Stimulated activated CD4-positive, alpha-beta T cell treated with anti-CD3 and anti-CD28 coated beads, TNF-alpha, amount 100 ng/mL, for 4 hours (primary cell): ENCODE data around the gene PELI3.
"Not testable (repeated sequence)": the region's sequence is repeated elsewhere in the genome, so short reads cannot be mapped to it uniquely, and the experiment has no call there.

Experiments
- DNase-seq, 3 experiments: peaks; one replicate each; pipeline ENCODE4 v3.0.0-alpha.2; 2020; ENCODE audit warnings: low read depth in 3 of 3

Gene PELI3

DNA sequence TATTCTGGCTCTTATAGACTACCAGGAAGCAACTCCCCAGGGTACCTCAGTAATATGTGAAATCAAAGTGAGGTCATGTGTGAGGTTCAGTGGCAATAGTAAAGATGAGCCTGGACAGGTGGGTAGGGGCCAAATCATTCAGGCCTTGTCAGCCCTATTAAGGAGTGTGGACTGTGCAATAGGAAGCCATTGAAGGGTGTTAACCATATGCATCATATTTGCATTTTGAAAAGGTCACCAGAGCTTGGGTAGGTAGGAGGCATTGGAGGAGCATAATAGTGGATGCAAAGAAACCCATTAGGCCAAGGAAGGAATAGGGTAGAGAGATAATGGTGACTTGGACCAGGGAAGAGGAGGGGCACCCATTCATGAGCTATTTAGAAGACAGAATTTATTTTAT is 19.7 kb upstream of the PELI3 start:
- no peak for DNase-seq

DNA sequence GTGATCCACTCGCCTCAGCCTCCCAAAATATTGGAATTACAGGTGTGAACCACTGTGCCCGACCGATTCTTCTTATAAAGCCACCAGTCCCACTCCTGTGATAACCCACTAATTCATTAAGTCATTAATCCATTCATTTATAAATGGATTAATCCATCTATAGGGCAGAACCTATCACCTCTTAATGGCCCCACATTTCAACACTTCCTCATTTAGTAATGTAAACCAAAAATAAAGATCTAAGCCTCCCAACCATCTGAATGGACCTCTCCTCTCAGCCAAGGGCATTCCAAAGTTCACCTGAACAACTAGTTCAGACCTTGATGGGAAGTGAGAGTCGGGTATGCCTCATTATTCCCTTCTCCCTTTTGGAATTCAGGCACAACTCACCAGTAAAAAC is 18.2 kb upstream of the PELI3 start:
- DNase-seq: no peak

DNA sequence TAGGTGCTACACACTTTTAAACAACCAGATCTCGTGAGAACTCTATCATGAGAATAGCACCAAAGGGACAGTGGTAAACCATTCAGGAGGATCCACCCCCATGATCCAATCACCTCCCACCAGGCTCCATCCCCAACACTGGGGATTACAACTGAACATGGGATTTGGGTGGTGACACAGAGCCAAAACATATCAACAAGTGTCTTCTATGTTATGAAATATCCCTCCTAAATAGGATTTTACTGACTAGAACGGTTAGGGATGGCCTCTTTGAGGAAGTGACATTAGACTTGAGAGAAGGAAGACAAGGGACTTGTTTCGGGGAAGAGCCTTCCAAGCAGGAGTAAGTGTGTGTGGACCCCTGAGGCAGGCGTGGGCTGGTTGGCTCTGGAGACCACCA is 16.1 kb upstream of the PELI3 start:
- DNase-seq: no peak

DNA sequence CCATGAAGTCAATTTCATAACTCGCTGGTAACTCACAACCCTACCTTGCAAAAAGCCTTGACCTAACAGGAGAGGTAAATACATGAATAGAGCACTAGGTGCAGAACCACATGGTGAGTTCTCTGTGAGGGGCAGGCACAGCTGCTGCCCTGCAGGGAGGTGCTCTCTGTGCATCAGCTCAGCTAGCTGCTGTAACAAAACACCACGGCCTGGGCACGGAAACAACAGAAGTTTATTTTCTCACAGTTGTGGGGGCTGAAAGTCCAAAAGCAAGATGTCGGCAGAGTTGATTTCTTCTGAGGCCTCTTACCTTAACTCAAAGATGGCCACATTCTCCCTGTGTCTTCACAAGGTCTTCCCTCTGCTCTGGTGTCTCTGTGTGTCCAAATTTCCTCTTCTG is 15.0 kb upstream of the PELI3 start:
- DNase-seq: no peak

DNA sequence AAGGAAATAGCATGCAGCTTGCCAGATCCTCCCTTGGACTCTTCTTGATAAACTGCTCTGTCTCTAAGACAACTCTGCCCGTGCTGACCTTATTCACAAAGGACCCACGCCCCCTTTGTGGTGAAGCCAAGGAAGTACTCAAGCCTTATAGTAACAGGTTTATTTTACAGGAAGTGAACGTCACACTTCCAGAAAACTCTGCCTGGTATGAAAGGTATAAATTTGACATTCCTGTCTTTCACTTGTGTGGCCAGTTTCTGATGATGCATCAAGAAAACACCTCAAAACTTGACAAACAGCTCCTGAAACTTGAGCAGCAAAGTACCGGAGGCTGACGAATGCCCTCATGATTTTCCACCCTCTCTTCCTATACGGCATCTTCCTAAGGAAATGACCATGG is 12.5 kb upstream of the PELI3 start:
- no peak for DNase-seq

DNA sequence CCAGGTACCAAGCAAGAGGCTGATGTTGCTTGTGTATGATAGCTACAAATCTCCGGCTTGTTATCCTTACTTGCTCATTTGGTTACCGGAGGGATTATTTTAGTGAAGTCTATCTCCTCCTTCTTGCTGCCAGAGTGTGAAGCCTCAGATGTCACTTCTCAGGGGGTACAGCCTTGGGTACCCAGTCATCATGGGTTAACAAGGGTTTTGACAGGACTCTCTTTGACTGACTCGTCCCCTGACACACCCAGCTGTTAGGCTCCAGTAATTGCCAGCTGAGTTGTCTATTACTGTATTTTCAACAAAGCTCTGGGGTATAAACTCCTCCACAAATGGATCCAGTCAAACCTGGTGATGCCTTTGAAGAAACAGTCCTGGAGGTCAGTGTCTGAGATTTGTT is 11.9 kb upstream of the PELI3 start:
- DNase-seq: no peak

DNA sequence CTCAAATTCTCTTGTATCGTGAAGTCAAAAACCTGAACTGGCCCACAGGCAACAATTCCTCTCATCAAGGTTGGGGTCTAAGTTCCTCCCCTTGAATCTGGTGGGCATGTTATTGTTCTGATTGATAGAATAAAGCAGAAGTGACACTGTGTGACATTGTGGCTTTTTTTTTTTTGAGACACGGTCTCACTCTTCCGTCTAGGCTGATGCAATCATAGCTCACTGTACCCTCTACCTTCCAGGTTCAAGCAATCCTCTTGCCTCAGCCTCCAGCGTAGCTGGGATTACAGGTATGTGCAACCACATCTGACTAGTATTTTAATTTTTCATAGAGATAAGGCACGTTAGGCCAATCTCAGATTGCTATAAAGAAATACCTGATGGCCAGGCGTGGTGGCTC is 8.9 kb upstream of the PELI3 start:
- DNase-seq: no peak

DNA sequence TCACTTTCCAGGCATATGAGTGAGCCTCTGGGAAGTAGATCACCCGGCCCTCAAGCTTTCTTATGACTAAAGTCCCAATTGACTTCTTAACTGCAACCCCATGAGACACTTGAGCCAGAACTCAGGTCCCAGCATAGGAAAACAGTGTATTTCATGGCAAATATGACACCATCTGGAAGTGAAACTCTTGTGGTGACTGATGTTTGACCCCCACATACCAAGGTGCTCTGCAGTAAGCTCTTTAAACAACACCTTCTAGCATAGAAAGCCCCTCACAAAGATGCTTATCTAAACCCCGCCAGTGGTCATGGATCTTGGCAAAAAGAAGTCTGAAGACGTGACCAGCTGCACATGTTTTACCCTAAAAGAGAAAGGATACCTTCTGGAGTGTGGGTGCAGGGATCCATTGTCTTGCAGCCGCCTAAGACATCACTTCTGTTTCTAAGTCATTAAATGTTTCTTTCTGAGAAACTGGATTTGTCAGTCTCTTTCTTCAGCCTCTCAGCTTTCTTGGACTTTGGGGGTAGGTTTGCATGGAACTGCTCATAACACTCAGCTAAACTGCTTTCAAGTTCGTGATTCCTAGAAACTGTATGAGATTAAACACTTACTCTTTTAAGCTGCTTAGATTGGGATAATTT is 7.4 kb upstream of the PELI3 start:
- DNase-seq: no peak

DNA sequence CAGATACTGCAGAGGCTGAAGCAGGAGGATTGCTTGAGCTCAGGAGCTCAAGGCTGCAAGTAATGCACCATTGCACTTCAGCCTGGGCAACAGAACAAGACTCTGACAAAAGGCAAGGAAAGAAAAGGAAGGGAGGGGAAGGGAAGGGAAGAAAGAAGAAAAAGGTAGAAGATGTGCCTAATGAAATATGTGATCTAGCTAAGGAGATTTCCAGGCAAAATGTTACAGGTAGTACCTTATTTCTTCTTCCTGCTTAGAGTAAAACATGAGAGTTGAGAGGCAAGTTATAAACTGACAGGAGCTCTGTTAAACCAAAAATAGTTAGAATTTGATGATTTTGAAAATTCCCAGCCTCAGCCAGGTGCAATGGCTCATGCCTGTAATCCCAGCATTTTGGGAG is 4.7 kb upstream of the PELI3 start:
- no peak for DNase-seq

DNA sequence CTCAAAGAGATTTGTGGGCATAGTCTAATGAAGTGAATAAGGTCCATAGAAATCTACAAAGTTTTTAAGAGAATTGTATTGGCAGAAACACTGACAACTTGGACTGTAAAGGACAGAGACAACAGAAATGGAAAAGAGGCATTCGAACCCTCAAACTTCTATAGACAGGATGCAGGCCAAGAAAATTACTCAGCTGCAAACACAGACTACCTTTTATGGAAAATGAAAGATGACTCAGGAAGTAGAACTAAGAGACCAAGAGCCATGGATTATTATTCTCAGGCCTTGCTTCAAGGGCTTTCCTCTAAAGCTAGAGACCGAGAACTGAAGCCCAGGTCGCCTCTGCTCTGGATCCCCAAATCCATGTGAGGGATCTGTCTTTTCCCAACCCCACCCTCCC is 3.8 kb upstream of the PELI3 start:
- DNase-seq: no peak

DNA sequence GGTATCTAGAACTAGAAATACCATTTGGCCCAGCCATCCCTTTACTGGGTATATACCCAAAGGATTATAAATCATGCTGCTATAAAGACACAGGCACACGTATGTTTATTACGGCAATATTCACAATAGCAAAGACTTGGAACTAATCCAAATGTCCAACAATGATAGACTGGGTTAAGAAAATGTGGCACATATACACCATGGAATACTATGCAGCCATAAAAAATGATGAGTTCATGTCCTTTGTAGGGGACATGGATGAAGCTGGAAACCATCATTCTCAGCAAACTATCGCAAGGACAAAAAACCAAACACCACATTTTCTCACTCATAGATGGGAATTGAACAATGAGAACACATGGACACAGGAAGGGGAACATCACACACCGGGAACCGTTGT is 2.6 kb upstream of the PELI3 start:
- not testable (repeated sequence) for DNase-seq

DNA sequence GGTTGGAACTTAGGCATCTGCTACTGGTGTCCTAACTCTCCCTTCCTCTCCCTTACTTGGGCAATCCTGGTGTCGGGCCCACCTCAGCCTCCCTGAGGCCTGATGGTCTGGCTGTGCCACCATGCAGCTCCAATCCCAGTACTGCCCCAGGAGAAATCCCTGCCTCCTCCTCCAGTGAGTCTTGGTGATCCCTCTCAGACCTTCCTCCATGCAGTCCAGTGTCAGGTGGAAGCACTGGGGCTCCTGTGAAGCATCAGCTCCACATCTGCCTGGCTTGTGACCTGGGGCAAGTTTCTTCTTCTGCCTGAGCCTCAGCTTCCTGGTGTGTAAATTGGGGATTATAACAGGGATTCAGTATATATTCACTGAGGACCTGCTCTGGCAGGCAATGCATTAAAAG is 1.8 kb upstream of the PELI3 start:
- DNase-seq: no peak

DNA sequence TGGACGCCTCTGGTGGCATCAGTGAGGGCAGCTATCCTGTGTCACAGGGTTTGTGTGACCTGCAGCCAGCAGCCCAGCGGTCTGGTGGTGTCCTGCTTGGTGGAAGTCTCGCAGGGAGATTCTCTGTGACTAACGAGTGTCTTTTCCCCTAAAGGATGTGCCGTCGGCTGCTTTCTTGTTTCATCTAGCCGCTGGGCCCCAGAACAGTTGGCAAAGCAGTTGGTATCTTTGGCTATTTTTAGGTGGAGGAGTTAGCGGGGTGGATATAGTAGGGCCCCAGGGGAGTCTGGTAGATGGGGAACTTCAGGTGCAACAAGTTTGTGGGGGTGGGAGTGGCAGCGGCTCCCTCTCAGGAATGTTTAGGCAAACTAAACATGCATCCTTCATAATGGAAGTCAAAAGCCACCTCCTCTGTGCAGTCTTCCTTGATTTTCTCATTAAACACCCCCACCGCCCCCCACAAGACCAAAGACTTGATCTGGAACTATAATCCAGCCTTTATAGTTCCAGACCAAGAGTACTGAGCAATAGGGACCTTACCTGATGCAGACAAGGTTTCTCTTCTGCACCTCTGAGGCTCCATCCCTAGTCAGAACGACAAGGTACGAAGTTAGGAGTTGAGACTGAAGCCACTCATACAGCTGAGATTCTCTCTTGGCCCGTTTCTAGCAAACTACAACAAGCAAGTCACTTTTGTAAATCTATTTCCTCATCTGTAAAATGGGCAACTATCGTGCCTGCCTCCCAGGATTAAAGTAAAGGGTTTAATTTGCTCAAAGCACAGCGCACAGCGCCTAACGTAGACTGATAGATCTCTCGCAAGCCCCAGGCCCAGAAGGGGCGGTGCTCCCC is 1.1 kb upstream of the PELI3 start:
- no peak for DNase-seq

DNA sequence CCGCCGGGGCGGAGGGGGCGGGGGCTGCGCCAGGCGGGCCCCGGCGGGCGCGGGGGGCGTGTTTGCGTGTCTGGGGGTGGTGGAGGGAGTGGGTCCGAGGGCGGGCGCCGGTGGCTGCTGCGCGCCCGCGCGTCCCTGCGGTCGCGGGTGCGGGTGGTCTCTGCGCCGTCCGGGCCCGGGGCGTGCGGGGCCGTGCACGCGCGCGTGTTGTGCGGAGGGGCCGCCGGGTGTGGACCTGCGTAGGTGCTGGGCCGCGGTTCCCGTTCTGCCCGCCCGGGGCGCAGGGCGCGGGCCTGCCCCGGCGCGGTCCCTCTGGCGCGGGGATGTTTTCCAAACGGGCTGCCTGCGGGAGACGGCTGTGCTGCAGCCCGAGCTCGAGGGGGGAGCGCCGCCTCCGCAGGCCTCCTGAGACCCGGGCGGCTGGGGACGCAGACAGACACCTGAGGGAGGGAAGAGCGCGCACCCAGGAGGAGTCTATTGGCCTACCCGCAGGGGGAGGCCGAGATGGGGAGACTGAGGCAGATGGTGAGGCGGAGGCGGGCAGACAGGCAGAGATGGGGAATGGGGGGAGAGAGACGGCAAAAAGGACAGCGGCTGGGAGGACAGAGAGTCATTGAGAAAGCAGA is 442 bp downstream of the PELI3 start:
- no peak for DNase-seq

DNA sequence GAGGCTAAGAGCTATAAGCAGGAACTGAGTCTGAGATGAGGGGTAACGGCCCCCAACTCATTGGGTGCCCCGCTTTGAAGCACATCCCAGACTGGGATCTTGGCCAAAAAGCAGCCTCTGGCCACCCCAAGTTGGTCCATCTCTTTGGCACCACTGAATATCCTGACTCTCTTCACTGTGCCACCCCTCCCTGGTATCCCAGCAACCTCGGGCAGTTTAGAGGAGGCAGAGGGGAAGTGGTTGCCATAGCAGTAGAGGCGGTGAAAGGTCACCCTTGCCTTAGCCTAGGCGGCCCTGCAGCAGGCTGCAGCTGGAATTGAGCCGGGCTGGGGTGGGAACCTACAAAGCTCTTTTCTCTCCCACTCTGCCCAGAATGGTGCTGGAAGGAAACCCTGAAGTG is 1.1 kb downstream of the PELI3 start:
- DNase-seq: no peak

DNA sequence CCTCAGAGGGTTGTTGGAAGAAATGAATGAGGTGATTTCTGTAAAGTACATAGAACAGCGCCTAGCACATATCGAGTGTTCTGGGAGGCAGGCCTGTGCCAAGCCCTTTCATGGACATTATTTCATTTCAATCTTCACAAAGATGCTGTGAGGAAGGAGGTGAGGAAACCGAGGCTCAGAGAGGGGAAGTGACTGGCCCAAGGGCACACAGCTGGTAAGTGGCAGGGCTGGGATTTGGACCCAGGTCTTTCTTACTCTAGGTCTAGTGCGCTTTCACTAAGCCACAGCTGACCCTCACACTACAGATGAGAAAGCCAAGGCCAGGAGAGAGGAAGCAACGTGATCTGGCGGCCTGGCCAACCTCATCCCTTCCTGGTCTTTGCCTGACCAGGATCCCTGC is 2.0 kb downstream of the PELI3 start:
- DNase-seq: no peak

DNA sequence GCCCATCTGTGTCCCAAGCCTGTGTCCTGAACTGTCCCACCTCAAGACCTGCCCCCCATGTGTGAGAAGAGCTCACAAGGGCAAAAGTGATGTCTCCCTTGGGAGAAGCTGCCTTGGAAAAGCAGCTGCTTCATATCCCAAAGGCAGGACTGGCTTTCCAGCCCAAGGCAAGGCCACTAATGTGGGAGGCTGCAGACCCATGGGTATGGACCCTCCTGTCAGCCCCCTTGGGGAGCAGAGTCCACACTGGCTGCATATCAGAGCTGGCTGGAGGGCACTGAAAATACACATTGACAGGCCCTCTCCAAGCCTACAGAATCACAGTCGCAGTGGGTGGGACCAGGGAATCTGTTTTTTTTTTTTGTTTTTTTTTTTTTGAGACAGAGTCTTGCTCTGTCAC is 2.7 kb downstream of the PELI3 start:
- no peak for DNase-seq

DNA sequence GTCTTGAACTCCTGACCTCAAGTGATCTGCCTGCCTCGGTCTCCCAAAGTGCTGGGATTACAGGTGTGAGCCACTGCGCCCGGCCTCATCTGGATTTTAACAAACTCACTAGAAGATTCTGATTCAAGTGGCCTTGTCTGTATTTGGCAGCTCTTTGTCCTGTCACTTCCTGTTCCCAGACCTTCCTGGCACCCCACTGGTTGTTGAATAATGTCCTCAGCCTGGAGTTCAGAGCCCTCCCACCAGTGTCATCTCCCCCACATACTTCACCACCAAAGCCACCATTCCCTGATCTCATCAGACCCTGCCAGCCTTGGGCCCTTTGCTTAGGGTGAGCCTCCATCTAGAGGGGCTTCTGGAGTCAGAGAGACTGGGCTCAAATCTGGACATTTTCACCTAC is 3.3 kb downstream of the PELI3 start:
- no peak for DNase-seq

DNA sequence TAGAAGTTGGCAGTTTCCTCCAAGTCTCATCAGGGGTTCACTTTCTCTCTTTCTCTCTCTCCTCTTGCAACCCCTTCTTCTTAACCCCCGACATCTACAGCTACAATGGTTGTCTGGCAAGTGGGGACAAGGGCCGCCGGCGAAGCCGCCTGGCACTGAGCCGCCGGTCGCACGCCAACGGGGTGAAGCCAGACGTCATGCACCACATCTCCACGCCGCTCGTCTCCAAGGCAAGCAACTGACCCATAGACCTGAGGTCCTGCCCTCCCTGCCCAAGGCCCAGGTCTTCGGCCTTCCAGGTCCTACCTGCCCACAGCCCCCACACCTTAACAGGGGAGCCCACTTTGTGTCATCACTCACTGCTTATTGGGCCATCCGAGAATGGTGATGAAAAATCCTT is 4.4 kb downstream of the PELI3 start:
- DNase-seq: no peak

DNA sequence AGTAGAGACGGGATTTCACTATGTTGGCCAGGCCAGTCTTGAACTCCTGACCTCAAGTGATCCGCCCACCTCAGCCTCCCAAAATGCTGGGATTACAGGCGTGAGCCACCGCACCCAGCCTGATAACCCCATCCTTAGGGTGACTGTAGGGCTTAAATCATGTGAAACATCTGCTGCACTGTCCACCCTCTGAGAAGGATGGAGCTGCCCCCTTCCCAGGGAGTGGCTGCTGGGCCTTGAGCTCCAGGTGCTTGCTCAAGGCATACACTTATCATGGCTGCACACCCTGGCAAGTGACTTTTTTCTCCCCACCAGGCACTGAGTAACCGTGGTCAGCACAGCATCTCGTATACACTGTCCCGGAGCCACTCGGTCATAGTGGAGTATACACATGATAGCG is 5.3 kb downstream of the PELI3 start:
- DNase-seq: no peak

DNA sequence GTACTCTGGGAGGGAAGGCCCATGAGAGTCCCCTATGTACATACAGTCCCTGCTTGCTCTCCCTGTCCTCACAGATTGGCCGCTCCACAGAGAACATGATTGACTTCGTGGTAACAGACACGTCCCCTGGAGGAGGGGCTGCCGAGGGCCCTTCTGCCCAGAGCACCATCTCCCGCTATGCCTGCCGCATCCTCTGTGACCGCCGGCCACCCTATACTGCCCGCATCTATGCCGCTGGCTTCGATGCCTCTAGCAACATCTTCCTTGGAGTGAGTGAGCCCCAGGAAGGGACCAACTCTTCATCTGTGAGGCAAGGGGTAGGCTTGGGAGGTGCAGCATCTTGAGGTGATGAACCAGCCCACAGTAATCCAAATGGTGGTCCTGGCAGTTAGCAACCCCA is 6.5 kb downstream of the PELI3 start:
- DNase-seq: no peak

DNA sequence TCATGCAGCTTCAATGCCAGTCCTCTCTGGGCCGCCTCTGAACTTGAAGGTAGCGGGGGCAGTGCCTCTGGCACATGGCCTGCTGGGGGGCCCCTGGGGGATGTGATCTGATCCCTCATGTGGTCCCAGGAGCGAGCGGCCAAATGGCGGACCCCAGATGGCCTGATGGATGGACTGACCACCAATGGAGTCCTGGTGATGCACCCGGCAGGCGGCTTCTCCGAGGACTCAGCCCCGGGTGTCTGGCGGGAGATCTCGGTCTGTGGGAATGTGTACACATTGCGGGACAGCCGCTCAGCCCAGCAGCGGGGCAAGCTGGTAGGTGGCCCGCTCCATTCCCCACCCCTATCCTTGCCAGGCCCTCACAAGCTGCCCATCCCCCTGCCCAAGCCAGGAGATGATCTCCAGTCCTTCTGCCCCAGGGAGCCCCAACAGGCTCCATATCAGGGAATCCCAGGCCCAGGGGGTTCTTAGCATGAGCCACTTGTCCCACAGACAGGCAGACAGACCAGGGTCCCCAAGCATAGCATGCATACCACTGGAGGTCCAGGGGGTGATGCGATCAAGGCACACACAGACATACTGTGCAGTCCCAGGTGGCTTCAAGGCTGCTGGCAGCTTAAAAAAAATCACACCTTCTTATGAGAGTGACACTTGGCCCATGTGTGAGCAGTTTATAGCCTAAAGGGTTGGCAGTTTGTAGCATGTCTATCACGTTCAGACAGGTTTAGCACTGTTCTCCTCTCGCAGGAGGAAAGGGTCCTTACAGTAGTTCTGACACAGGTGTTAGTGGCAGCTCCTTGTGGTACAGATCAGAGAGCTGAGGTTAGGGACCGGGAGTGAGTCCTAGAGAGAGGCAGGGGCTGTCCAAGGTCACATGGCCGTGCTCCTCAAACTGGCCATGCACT is 7.2 kb downstream of the PELI3 start:
- no peak for DNase-seq
